Dermis blood vessel endothelial cell (primary cell): ENCODE results near the gene SUSD6. TPM values are rescaled to one million over a fixed set of nuclear protein-coding genes. Genes with fewer than 3 reads are reported as not detected.

Experiments used
- DNase-seq: peaks from one replicate; pipeline ENCODE4 v3.0.0; 2010
- total RNA-seq: library from RNA; depleted of rRNA; stranded (reverse); fragments of >200 nt; gene quantifications from 2 replicates; pipeline ENCODE4 v1.2.3, GENCODE V29; 2014

The SUSD6 gene
- total RNA-seq, 1 donor from 2014 or later = 15.5 TPM

- no peak for DNase-seq
These were observed 62.3 kb downstream of the SUSD6 start for GRCh38 chr14:69673578-69674305.

GRCh38 chr14:69674546-69675244 lies 63.3 kb downstream of the SUSD6 start:
- no peak for DNase-seq

GRCh38 chr14:69675245-69675583 lies 63.8 kb downstream of the SUSD6 start:
- DNase-seq = no peak

- DNase-seq = no peak
These were observed 64.6 kb downstream of the SUSD6 start for GRCh38 chr14:69675877-69676416.

- DNase-seq = no peak
These were observed 65.3 kb downstream of the SUSD6 start for GRCh38 chr14:69676723-69677122.

GRCh38 chr14:69680297-69680696 lies 68.9 kb downstream of the SUSD6 start:
- DNase-seq = no peak

- DNase-seq = no peak
These were observed 70.7 kb downstream of the SUSD6 start for GRCh38 chr14:69682136-69682535.

GRCh38 chr14:69682621-69683263 lies 71.3 kb downstream of the SUSD6 start:
- no peak for DNase-seq

- DNase-seq = no peak
These were observed 72.6 kb downstream of the SUSD6 start for GRCh38 chr14:69683971-69684370.

- no peak for DNase-seq
These were observed 73.2 kb downstream of the SUSD6 start for GRCh38 chr14:69684461-69685217.

- peak; percentile 79 for DNase-seq
These were observed 73.8 kb downstream of the SUSD6 start for GRCh38 chr14:69685218-69685616.

GRCh38 chr14:69685716-69686115 lies 74.3 kb downstream of the SUSD6 start:
- no peak for DNase-seq

- no peak for DNase-seq
These were observed 76.4 kb downstream of the SUSD6 start for GRCh38 chr14:69687606-69688298.

- DNase-seq = no peak
These were observed 76.9 kb downstream of the SUSD6 start for GRCh38 chr14:69688299-69688649.

- no peak for DNase-seq
These were observed 78.6 kb downstream of the SUSD6 start for GRCh38 chr14:69690042-69690441.

- DNase-seq = peak; percentile 36
These were observed 81.2 kb downstream of the SUSD6 start for GRCh38 chr14:69692594-69692993.

- peak; percentile 72 for DNase-seq
These were observed 81.7 kb downstream of the SUSD6 start for GRCh38 chr14:69693145-69693544.

- peak; percentile 59 for DNase-seq
These were observed 82.7 kb downstream of the SUSD6 start for GRCh38 chr14:69693801-69694729.

GRCh38 chr14:69694730-69695281 lies 83.4 kb downstream of the SUSD6 start:
- DNase-seq = peak; percentile 89

GRCh38 chr14:69695322-69696203 lies 84.2 kb downstream of the SUSD6 start:
- peak; percentile 77 for DNase-seq
